Thyroid gland (tissue), 4 donors: Measurements from ENCODE around the gene NOXA1.

Experiments used
- POLR2A ChIP-seq, 2 donors: fragments of 450-650 bp; IDR thresholded peaks; one replicate each; pipeline ENCODE4 v1.6.1; 2017; ENCODE audit warnings: antibody characterized with exemption in 2 of 2, mild to moderate bottlenecking in 2 of 2, moderate library complexity in 1 of 2
- TF ChIP-seq, protein P1 (sequence below), 6 experiments: fragments of 200-600 bp in 3 of 6; fragments of 450-650 bp in 3 of 6; sonication (generic) in 3 of 6; IDR thresholded peaks; one replicate each; pipeline ENCODE4 v1.5.1; 2016 to 2019; ENCODE audit warnings: antibody characterized with exemption in 6 of 6, mild to moderate bottlenecking in 2 of 6, inconsistent platforms in 1 of 6, moderate library complexity in 1 of 6

DNA sequence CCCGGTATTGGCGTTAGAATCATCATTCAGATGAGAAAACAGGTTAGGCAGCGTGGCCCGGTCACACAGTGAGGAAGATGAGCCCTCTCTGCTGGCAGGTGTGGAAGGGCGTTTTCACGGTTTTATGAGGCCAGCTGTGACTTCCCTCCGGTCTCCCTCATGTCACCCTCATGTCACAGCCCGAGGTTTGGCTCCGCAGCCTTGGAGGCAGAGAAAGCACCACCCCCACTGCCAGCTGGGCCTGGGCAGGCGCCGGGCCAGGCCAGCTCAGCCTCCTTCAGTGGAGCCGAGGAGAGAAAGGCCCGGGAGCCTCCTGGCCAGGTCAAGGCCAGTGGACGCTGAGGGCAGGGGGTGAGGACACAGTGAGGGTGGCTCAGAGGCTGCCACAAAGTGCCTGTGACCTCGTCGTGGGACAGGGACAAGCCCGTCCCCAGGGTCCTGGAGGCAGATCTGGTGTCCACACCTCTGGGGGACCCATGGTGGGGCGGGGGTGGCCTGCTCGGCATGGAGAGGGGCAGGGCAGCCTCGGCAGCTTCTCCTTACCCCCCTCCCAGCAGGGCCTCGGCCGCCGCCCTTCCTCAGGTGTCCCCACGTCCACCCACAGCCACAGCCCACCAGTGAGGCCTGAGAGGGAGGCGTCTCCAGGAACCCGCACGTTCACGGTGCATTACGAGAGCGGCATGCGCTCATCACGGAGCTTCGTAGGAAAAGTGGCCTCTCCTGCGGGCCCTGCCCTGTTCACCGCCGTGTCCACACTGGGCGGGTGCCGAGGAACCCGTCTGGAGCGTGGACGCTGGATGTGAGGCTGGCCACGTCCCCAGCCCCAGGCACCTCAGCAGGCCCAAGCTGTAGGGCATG is 32.4 kb upstream of the NOXA1 start:
- no peak for TF ChIP-seq POLR2A (IDR thresholded peaks at IDR 0.05)
- TF ChIP-seq, protein P1, sequence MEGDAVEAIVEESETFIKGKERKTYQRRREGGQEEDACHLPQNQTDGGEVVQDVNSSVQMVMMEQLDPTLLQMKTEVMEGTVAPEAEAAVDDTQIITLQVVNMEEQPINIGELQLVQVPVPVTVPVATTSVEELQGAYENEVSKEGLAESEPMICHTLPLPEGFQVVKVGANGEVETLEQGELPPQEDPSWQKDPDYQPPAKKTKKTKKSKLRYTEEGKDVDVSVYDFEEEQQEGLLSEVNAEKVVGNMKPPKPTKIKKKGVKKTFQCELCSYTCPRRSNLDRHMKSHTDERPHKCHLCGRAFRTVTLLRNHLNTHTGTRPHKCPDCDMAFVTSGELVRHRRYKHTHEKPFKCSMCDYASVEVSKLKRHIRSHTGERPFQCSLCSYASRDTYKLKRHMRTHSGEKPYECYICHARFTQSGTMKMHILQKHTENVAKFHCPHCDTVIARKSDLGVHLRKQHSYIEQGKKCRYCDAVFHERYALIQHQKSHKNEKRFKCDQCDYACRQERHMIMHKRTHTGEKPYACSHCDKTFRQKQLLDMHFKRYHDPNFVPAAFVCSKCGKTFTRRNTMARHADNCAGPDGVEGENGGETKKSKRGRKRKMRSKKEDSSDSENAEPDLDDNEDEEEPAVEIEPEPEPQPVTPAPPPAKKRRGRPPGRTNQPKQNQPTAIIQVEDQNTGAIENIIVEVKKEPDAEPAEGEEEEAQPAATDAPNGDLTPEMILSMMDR (IDR thresholded peaks at IDR 0.05): no peak
